Right lobe of liver (tissue), 6 donors: ENCODE data around the gene ARAF. TPM values are rescaled to one million over a fixed set of nuclear protein-coding genes. Genes with fewer than 3 reads are reported as not detected.

ENCODE experiments used
- ATAC-seq, 4 donors: fragments of 200-7000 bp; cut with Tn5 transposase; one replicate each; pipeline ENCODE4 v1.9.1; 2020; ENCODE audit warnings: mild to moderate bottlenecking in 4 of 4, moderate library complexity in 4 of 4
- DNase-seq, 3 donors: peaks; one replicate each; pipeline ENCODE4 v3.0.0-alpha.2; 2020
- H3K27ac ChIP-seq, 3 donors: fragments of 200-600 bp; one replicate each; pipeline ENCODE4 v1.8.0; 2022
- H3K27me3 ChIP-seq, 2 donors: fragments of 200-600 bp; one replicate each; pipeline ENCODE4 v1.8.0; 2022
- H3K36me3 ChIP-seq, 4 donors: fragments of 200-600 bp; sonication (generic) in 1 of 4; one replicate each; pipeline versions ENCODE4 v1.5.1 to v1.8.0; 2017 to 2022; ENCODE audit warnings: control low read depth in 1 of 4
- H3K4me1 ChIP-seq, 4 donors: fragments of 200-600 bp; sonication (generic) in 1 of 4; one replicate each; pipeline versions ENCODE4 v1.5.1 to v1.8.0; 2017 to 2022; ENCODE audit warnings: control low read depth in 1 of 4
- H3K4me3 ChIP-seq, 3 donors: fragments of 200-600 bp; one replicate each; pipeline ENCODE4 v1.8.0; 2022
- H3K9me3 ChIP-seq, 4 donors: fragments of 200-600 bp; sonication (generic) in 1 of 4; one replicate each; pipeline versions ENCODE4 v1.5.1 to v1.8.0; 2017 to 2022; ENCODE audit warnings: control low read depth in 1 of 4
- CTCF ChIP-seq, 4 donors: fragments of 200-600 bp in 3 of 4; fragments of 450-650 bp in 1 of 4; IDR thresholded peaks; one replicate each; pipeline versions ENCODE4 v1.5.1 to v1.8.0; 2016 to 2022; ENCODE audit warnings: antibody characterized with exemption in 4 of 4, mild to moderate bottlenecking in 2 of 4
- POLR2A ChIP-seq: fragments of 450-650 bp; IDR thresholded peaks from one replicate; pipeline ENCODE4 v1.6.1; 2017; ENCODE audit warnings: antibody characterized with exemption, mild to moderate bottlenecking
- WGBS: methylation state at CpG from one replicate; pipeline ENCODE4 v1.1.6; 2018; ENCODE audit warnings: low coverage, low lambda C conversion rate; ENCODE audit not compliant: insufficient coverage; ENCODE audit errors: missing lambda C conversion rate; 5-methylcytosine and 5-hydroxymethylcytosine counted together
- intact Hi-C, 2 donors: fragments of 100-400 bp; cut with DNase I; formaldehyde crosslinking; loops; one replicate each; pipeline versions ENCODE4 v1.11.2 to v1.14.1; 2022
- total RNA-seq, 6 experiments: library from RNA; depleted of rRNA in 2 of 6; stranded (reverse); fragments of >200 nt in 2 of 6; fragmentation: NEBNext Ultra II Directional in 3 of 6; extraction: Animal tissue kit (Norgen Biotek cat#: 25700) in 3 of 6; gene quantifications; one replicate each; pipeline versions ENCODE4 v1.1.0 to v1.2.4, GENCODE V29; 2016 to 2023
- donor health status: DM: no; HTN: yes; CAD: no.
- donor health status: DM: no; HTN: no; CAD: no.
- donor health status: DM: no; HTN: no; CAD: no.
- donor health status: DM: no; HTN: yes; CAD: no.
- donor health status: DM: no; HTN: yes; CAD: no.

The ARAF gene
- total RNA-seq, 6 experiments from 2014 or later = 31.5 to 86.0 (median 54.9) TPM

DNA sequence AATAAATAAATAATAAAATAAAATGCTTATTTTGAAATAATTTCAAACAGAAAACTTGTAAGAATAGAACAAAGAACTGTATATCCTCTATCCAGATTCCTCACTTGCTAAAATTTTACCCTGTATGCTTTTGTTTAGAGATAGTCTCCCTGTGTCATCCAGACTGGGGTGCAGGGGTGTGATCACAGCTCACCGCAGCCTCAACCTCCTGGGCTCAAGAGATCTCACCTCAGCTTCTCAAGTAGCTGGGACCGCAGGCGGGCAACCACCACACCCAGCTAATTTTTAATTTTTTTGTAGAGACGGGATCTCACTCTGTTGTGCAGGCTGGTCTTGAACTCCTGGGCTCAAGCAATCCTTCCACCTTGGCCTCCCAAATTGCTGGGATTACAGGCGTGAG lies 17.5 kb upstream of the ARAF start:
- no peaks in the 10 kb centered on the region for H3K27me3 ChIP-seq

DNA sequence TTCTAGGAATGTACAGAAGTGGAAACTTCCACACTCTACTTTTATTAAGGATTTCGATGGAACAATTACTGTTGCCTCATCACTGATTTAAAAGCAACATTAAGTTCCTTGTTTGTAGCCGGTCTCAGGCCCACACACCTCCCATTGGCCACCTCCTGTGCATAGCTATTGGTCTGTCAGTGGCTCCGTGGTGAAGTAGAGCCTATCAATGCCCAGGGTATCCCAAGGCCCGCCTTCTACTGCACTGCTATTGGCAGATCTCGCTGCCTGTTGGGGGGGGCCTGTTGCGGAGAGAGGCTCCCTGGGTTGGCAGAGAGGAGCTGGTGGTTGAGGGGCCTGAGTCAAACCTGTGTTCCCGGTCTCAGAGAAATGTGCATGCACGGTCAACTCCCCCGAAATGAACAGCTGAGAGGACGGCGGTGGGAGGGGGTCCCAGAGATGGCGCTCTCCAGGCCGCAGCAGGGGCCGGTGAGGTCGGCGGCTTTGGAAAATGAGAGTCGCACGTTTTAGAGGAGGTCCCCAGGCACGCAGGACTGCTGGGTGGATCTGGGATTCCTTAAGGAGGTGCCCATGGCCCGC lies 4.9 kb upstream of the ARAF start:
- Histone ChIP-seq H3K9me3 (no peaks in the 10 kb centered on the region), H3K4me1 (peaks cover 0 to 25% (median 0%) of the 10 kb centered on the region in 4 donors), H3K27ac (peak overlapping the region; percentile 45 to 80 (median 75)), H3K36me3 (no peaks in the 10 kb centered on the region), H3K4me3 (peak overlapping the region in 2 of 3 donors; percentile 32 to 40), H3K27me3 (no peaks in the 10 kb centered on the region)
- TF ChIP-seq POLR2A = peak; percentile 37
- TF ChIP-seq CTCF (IDR thresholded peaks at IDR 0.05) = no peak
- WGBS = 33% methylated on average over 8 of the region's 20 CpGs
- intact Hi-C loops = no loop called here
- ATAC-seq (peak; percentile 64 to 87 (median 76)), DNase-seq (peak; percentile 77 to 88 (median 86))

More for the DNA sequence above, 17.5 kb upstream of the ARAF start:
- Histone ChIP-seq H3K4me1 (no peaks in the 10 kb centered on the region), H3K4me3 (no peak overlapping the region), H3K27ac (no peak overlapping the region), H3K9me3 (no peaks in the 10 kb centered on the region), H3K36me3 (no peaks in the 10 kb centered on the region)
- TF ChIP-seq CTCF (IDR thresholded peaks at IDR 0.05) = no peak
- TF ChIP-seq POLR2A = no peak
- intact Hi-C loops = no loop called here
- ATAC-seq = no peak
- 62% methylated on average over 3 of the region's 5 CpGs for WGBS
- no peak for DNase-seq

DNA sequence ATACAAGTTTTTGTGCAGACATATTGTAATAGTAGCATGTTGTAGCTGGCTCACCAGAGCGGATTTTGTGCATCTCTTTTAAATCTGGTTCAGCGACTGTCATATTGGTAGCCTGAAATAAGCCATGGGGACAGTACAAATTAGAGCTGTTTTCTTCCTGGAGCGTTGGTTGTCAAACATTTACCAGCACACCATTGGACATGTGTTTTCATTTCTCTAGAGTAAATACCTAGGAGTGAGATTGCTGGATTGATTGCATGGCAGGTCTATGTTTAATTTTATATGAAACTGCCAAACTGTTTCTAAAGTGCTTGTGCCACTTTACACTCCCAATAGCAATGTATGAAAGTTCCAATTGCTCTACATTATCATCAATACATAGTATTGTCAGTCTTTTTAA lies 2.6 kb upstream of the ARAF start:
- DNase-seq (no peak), ATAC-seq (peak in 3 of 4 donors; percentile 9 to 22 (median 14))
- H3K4me1 ChIP-seq = peaks cover 0 to 25% (median 0%) of the 10 kb centered on the region in 4 donors
- no peaks in the 10 kb centered on the region for H3K27me3 ChIP-seq
- intact Hi-C loops = no loop called here
- no peak for TF ChIP-seq POLR2A
- 61% methylated on average over 3 of the region's 3 CpGs for WGBS
- peaks cover 0 to 6% (median 0%) of the 10 kb centered on the region in 4 donors for H3K36me3 ChIP-seq
- H3K4me3 ChIP-seq = no peak overlapping the region
- H3K9me3 ChIP-seq = no peaks in the 10 kb centered on the region
- H3K27ac ChIP-seq = peak overlapping the region in 2 of 3 donors; percentile 54 to 80

DNA sequence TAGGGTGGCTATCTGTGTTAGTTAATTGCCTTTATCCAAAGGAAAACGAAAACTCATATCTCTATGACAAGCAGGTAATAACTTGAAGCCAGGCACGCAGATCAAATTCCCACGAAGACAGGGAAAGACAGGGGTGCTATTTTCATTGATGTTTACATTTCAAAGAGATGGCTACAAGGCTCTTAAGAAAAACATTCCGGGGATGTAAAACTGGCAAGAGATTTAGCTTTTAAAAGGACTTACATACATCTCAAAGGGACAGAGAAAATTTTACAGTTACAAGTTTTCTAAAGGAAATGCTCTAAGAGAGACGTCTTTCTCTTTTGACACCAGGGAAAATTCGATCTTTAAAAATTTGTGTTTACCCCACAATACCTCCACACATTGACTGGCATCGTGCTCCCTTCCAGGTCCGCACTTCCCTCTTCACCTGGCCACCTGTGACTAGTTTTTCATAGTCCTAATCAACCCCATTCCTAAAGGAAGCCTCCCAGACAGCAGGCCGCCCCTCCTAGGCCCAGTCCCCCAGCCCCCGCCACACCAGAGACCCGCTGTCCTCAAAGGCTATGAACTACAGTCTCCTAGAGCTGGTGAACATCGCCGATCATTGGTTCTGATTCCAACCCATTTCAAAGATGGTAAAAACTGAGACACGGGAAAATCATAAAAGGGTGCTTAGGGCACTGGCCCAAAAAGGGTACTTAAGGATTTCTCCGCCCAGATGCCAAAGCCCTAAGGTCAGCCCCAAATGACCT lies 649 bp upstream of the ARAF start:
- Histone ChIP-seq H3K27ac (peak overlapping the region; percentile 93 to 97 (median 94)), H3K36me3 (peaks cover 0 to 13% (median 6%) of the 10 kb centered on the region in 4 donors), H3K27me3 (no peaks in the 10 kb centered on the region), H3K4me1 (peaks cover 0 to 19% (median 0%) of the 10 kb centered on the region in 4 donors), H3K9me3 (no peaks in the 10 kb centered on the region), H3K4me3 (peak overlapping the region; percentile 52 to 71 (median 53))
- ATAC-seq = no peak
- intact Hi-C loops = no loop called here
- TF ChIP-seq POLR2A (no peak), CTCF (IDR thresholded peaks at IDR 0.05) (no peak)
- no peak for DNase-seq
- 16% methylated on average over 15 of the region's 15 CpGs for WGBS

DNA sequence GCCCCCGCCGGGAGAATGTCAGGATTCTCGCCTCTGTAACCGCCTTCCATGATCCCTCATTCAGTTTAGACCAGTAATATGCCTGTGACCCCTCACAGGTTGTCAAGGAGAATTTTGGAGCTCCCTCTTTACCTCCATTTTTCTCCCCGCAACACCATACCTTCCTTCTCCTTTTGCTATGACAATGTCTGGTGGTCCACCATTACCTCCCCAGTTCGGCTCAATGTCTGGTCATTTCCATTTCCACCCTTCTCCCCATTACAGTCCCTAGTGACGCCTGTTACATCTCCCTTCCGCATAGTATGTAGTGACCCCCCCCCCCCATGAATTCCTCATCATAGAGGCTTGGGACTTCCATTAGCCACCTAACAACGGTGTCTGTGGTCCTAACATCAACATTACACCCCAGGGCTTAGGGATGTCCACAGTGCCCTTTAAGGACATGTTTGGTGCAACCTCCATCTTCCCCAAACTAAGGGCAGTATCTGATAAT lies 700 bp downstream of the ARAF start:
- Histone ChIP-seq H3K4me3 (peak overlapping the region; percentile 52 to 71 (median 53)), H3K4me1 (peaks cover 0 to 14% (median 0%) of the 10 kb centered on the region in 4 donors), H3K27ac (peak overlapping the region; percentile 93 to 97 (median 94)), H3K27me3 (no peaks in the 10 kb centered on the region), H3K36me3 (peaks cover 0 to 23% (median 7%) of the 10 kb centered on the region in 4 donors), H3K9me3 (no peaks in the 10 kb centered on the region)
- ATAC-seq (no peak), DNase-seq (no peak)
- WGBS = 14% methylated on average over 5 of the region's 9 CpGs
- intact Hi-C loops = no loop called here
- TF ChIP-seq CTCF (IDR thresholded peaks at IDR 0.05) = no peak
- TF ChIP-seq POLR2A = no peak
